ENCODE data around the gene TMEM256. TPM values are rescaled to one million over a fixed set of nuclear protein-coding genes. Genes with fewer than 3 reads are reported as not detected.

The TMEM256 gene
- polyA plus RNA-seq, 4 donors: 193 to 771 (median 385) TPM

- no peak for DNase-seq
- 88 to 93% (median 88%) methylated on average over 19 of the region's 19 CpGs for WGBS, 3 donors
- Histone ChIP-seq H3K27me3 (ENCODE audit: control insufficient read depth in 3 of 3, insufficient read depth in 3 of 3, low read length in 3 of 3) (peaks cover 0 to 6% (median 0%) of the 10 kb centered on the region in 3 donors), H3K36me3 (ENCODE audit: control insufficient read depth in 3 of 3, insufficient read depth in 2 of 3, low read depth in 1 of 3, low read length in 3 of 3) (peaks cover 4 to 62% (median 10%) of the 10 kb centered on the region in 3 donors), H3K4me1 (ENCODE audit: control insufficient read depth in 3 of 3, insufficient read depth in 2 of 3, low read depth in 1 of 3, low read length in 2 of 3) (peaks cover 0 to 15% (median 0%) of the 10 kb centered on the region in 3 donors), H3K4me3 (ENCODE audit: low read depth in 1 of 3, low read length in 3 of 3) (no peak overlapping the region), H3K27ac (ENCODE audit: low read depth in 1 of 3, low read length in 2 of 3) (no peak overlapping the region), H3K9me3 (ENCODE audit: control insufficient read depth in 2 of 2, insufficient read depth in 1 of 2, low read depth in 1 of 2, low read length in 1 of 2) (no peaks in the 10 kb centered on the region)
- no peak for FAIRE-seq
These were observed 13.7 kb downstream of the TMEM256 start for GRCh38 chr17:7389924-7390910.

DNA sequence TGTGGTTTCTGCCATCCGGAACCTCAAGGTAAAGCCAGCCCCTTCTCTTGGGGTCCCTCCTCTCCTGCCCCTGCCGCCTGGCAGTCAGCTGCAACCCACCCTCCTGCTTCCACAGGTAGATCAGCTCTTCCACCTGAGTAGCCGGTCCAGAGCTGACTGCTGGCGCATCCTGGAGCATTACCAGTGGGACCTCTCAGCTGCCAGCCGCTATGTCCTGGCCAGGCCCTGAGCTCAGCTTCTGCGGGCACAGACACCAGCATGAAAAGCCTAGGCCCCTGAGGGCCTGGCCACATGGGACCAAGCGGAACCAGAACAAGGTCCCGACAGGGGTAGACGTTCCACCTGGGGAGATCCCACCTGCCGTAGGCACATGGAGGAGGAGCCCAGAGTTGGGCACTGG is 15.0 kb downstream of the TMEM256 start:
- peaks cover 0 to 6% (median 0%) of the 10 kb centered on the region in 3 donors for H3K27me3 ChIP-seq (ENCODE audit: control insufficient read depth in 3 of 3, insufficient read depth in 3 of 3, low read length in 3 of 3)
- DNase-seq: no peak
- H3K4me3 ChIP-seq (ENCODE audit: low read depth in 1 of 3, low read length in 3 of 3): no peak overlapping the region
- no peaks in the 10 kb centered on the region for H3K9me3 ChIP-seq (ENCODE audit: control insufficient read depth in 2 of 2, insufficient read depth in 1 of 2, low read depth in 1 of 2, low read length in 1 of 2)
- peaks cover 0 to 10% (median 0%) of the 10 kb centered on the region in 3 donors for H3K4me1 ChIP-seq (ENCODE audit: control insufficient read depth in 3 of 3, insufficient read depth in 2 of 3, low read depth in 1 of 3, low read length in 2 of 3)
- peaks cover 4 to 66% (median 10%) of the 10 kb centered on the region in 3 donors for H3K36me3 ChIP-seq (ENCODE audit: control insufficient read depth in 3 of 3, insufficient read depth in 2 of 3, low read depth in 1 of 3, low read length in 3 of 3)
- WGBS, 3 donors: 95 to 97% (median 95%) methylated on average over 9 to 10 of the region's 10 CpGs
- no peak overlapping the region for H3K27ac ChIP-seq (ENCODE audit: low read depth in 1 of 3, low read length in 2 of 3)
- FAIRE-seq: no peak

- H3K9me3 ChIP-seq (ENCODE audit: control insufficient read depth in 2 of 2, insufficient read depth in 1 of 2, low read depth in 1 of 2, low read length in 1 of 2): peaks cover 0 to 2% of the 10 kb centered on the region in 2 donors
- WGBS, 3 donors: 57 to 93% (median 72%) methylated on average over 22 to 23 of the region's 23 CpGs
- H3K27ac ChIP-seq (ENCODE audit: low read depth in 1 of 3, low read length in 2 of 3): peak overlapping the region in 1 of 3 donors; percentile 22
- peaks cover 0 to 51% (median 10%) of the 10 kb centered on the region in 3 donors for H3K36me3 ChIP-seq (ENCODE audit: control insufficient read depth in 3 of 3, insufficient read depth in 2 of 3, low read depth in 1 of 3, low read length in 3 of 3)
- DNase-seq (no peak), FAIRE-seq (no peak)
- peaks cover 0 to 21% (median under 1%) of the 10 kb centered on the region in 3 donors for H3K27me3 ChIP-seq (ENCODE audit: control insufficient read depth in 3 of 3, insufficient read depth in 3 of 3, low read length in 3 of 3)
- peak overlapping the region in 2 of 3 donors; percentile 16 to 34 for H3K4me3 ChIP-seq (ENCODE audit: low read depth in 1 of 3, low read length in 3 of 3)
- H3K4me1 ChIP-seq (ENCODE audit: control insufficient read depth in 3 of 3, insufficient read depth in 2 of 3, low read depth in 1 of 3, low read length in 2 of 3): peaks cover 0 to 22% (median 0%) of the 10 kb centered on the region in 3 donors
These were observed 19.3 kb downstream of the TMEM256 start for GRCh38 chr17:7384489-7385081.

DNA sequence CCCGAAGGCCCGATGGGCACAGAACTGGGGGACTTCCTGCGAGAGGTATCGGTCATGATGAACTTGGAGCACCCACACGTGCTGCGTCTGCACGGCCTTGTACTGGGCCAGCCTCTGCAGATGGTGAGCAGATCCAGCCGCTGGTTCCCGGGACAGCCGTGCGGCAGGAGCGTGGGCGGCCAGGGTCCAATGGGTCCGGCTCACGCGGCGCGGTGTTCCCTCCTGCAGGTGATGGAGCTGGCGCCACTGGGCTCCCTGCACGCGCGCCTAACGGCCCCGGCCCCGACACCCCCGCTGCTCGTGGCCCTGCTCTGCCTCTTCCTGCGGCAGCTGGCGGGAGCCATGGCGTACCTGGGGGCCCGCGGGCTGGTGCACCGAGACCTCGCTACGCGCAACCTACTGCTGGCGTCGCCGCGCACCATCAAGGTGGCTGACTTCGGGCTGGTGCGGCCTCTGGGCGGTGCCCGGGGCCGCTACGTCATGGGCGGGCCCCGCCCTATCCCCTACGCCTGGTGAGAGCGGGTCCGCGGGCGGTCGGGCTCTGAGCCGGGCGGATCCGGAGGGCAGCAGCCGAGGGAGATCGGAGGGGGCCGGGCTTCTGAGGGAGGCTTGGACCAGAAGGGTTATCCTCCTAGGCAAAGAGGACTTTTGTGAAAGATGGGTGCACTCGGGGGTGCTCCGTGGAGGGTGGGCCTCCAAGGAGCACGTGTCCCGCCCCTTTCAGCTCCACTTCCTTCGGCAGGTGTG is 20.0 kb downstream of the TMEM256 start:
- peaks cover 0 to 21% (median 2%) of the 10 kb centered on the region in 3 donors for H3K27me3 ChIP-seq (ENCODE audit: control insufficient read depth in 3 of 3, insufficient read depth in 3 of 3, low read length in 3 of 3)
- DNase-seq: peak; percentile 31 to 79
- no peak for FAIRE-seq
- peak overlapping the region in 2 of 3 donors; percentile 16 to 34 for H3K4me3 ChIP-seq (ENCODE audit: low read depth in 1 of 3, low read length in 3 of 3)
- peaks cover 0 to 44% (median 7%) of the 10 kb centered on the region in 3 donors for H3K36me3 ChIP-seq (ENCODE audit: control insufficient read depth in 3 of 3, insufficient read depth in 2 of 3, low read depth in 1 of 3, low read length in 3 of 3)
- WGBS, 3 donors: 27 to 87% (median 60%) methylated on average over 57 to 65 of the region's 65 CpGs
- peaks cover 0 to 2% of the 10 kb centered on the region in 2 donors for H3K9me3 ChIP-seq (ENCODE audit: control insufficient read depth in 2 of 2, insufficient read depth in 1 of 2, low read depth in 1 of 2, low read length in 1 of 2)
- peak overlapping the region in 1 of 3 donors; percentile 22 for H3K27ac ChIP-seq (ENCODE audit: low read depth in 1 of 3, low read length in 2 of 3)
- peaks cover 0 to 22% (median 0%) of the 10 kb centered on the region in 3 donors for H3K4me1 ChIP-seq (ENCODE audit: control insufficient read depth in 3 of 3, insufficient read depth in 2 of 3, low read depth in 1 of 3, low read length in 2 of 3)

- H3K27ac ChIP-seq (ENCODE audit: low read depth in 1 of 3, low read length in 2 of 3): no peak overlapping the region
- peaks cover 0 to 22% (median 0%) of the 10 kb centered on the region in 3 donors for H3K4me1 ChIP-seq (ENCODE audit: control insufficient read depth in 3 of 3, insufficient read depth in 2 of 3, low read depth in 1 of 3, low read length in 2 of 3)
- no peak for DNase-seq
- peak overlapping the region in 2 of 3 donors; percentile 16 to 34 for H3K4me3 ChIP-seq (ENCODE audit: low read depth in 1 of 3, low read length in 3 of 3)
- FAIRE-seq: no peak
- 84 to 90% (median 90%) methylated on average over 10 to 11 of the region's 11 CpGs for WGBS, 3 donors
- peaks cover 0 to 39% (median 5%) of the 10 kb centered on the region in 3 donors for H3K36me3 ChIP-seq (ENCODE audit: control insufficient read depth in 3 of 3, insufficient read depth in 2 of 3, low read depth in 1 of 3, low read length in 3 of 3)
- peaks cover 0 to 21% (median 2%) of the 10 kb centered on the region in 3 donors for H3K27me3 ChIP-seq (ENCODE audit: control insufficient read depth in 3 of 3, insufficient read depth in 3 of 3, low read length in 3 of 3)
- H3K9me3 ChIP-seq (ENCODE audit: control insufficient read depth in 2 of 2, insufficient read depth in 1 of 2, low read depth in 1 of 2, low read length in 1 of 2): peaks cover 0 to 2% of the 10 kb centered on the region in 2 donors
These were observed 20.5 kb downstream of the TMEM256 start for GRCh38 chr17:7383371-7383741.

DNA sequence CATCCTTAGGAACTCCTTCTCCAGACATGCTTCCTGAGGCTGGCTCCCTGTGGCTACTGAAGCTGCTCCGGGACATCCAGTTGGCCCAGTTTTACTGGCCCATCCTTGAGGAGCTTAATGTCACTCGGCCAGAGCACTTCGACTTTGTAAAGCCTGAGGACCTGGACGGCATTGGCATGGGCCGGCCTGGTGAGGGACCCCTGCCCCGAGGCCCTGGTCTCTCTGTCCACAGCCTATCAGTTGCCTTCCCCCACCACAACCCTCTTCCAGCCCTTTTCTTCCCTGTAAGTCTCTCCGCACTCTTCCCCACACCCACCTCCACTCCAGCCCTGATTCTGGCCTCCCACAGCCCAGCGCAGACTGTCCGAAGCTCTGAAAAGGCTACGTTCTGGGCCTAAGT is 21.0 kb downstream of the TMEM256 start:
- no peak for FAIRE-seq

DNA sequence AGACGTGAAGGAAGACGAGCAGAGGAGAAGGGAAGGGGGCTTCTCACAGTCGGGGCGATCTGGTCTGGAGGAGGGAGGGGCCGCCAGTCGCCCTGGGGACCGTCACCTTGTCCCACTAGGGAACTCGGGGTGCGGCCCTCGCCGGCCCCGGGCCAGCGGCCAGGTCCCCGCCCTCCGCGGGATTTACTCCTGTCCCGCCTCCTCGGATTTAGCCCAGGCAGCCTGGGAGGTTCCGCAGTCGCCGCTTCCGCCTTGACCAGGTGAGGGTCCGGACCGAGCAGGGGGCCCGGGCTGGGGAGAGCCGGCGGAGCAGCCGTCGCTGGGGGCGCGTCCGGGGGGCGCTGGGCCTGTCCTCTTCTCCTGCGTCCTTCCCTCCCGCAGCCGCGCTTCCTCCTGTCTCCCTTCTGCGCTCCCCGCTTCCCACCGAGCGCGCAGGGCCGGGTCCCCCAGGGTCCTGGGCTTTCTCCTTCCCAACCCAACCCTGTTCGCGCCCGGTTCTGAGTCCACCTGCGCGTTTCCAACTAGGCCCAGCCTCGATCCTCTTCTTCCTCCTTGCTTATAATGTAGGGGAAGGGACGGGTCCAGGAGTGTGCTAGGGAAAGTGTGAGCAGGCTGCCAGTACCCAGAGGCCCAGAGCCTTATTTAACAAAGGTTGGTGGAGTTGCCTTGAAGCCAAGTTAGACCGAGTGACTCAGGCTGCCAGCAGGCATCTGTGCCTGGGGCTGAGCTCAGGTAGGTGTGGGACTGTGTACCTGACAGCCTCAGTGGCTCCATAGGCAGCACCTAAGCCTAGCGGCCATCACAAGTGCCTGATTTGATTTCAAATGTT is 22.8 kb downstream of the TMEM256 start, which contains the start of gene TNK1:
Gene TNK1 (plus strand): TSS at position 235 of the 829 bp plus-strand sequence. CDS start 1,838 bp downstream, outside the sequence.
- peaks cover 0 to 22% (median 0%) of the 10 kb centered on the region in 3 donors for H3K4me1 ChIP-seq (ENCODE audit: control insufficient read depth in 3 of 3, insufficient read depth in 2 of 3, low read depth in 1 of 3, low read length in 2 of 3)
- peaks cover 0 to 21% (median 2%) of the 10 kb centered on the region in 3 donors for H3K27me3 ChIP-seq (ENCODE audit: control insufficient read depth in 3 of 3, insufficient read depth in 3 of 3, low read length in 3 of 3)
- peak within 1 kb of the TSS; percentile 24 to 83 (median 56) for H3K4me3 ChIP-seq (ENCODE audit: low read depth in 1 of 3, low read length in 3 of 3)
- H3K9me3 ChIP-seq (ENCODE audit: control insufficient read depth in 2 of 2, insufficient read depth in 1 of 2, low read depth in 1 of 2, low read length in 1 of 2): peaks cover 0 to 2% of the 10 kb centered on the region in 2 donors
- 3 to 7% (median 4%) methylated on average over 31 to 52 of the region's 52 CpGs for WGBS, 3 donors
- peak within 1 kb of the TSS; percentile 36 to 69 (median 40) for H3K27ac ChIP-seq (ENCODE audit: low read depth in 1 of 3, low read length in 2 of 3)
- DNase-seq (peak; percentile 78 to 85), FAIRE-seq (no peak)
- H3K36me3 ChIP-seq (ENCODE audit: control insufficient read depth in 3 of 3, insufficient read depth in 2 of 3, low read depth in 1 of 3, low read length in 3 of 3): peaks cover 0 to 16% (median 0%) of the 10 kb centered on the region in 3 donors

More for the DNA sequence above, 21.0 kb downstream of the TMEM256 start:
- Histone ChIP-seq H3K4me3 (ENCODE audit: low read depth in 1 of 3, low read length in 3 of 3) (no peak overlapping the region), H3K9me3 (ENCODE audit: control insufficient read depth in 2 of 2, insufficient read depth in 1 of 2, low read depth in 1 of 2, low read length in 1 of 2) (peaks cover 0 to 2% of the 10 kb centered on the region in 2 donors), H3K36me3 (ENCODE audit: control insufficient read depth in 3 of 3, insufficient read depth in 2 of 3, low read depth in 1 of 3, low read length in 3 of 3) (peaks cover 0 to 34% (median 4%) of the 10 kb centered on the region in 3 donors), H3K4me1 (ENCODE audit: control insufficient read depth in 3 of 3, insufficient read depth in 2 of 3, low read depth in 1 of 3, low read length in 2 of 3) (peaks cover 0 to 22% (median 0%) of the 10 kb centered on the region in 3 donors), H3K27me3 (ENCODE audit: control insufficient read depth in 3 of 3, insufficient read depth in 3 of 3, low read length in 3 of 3) (peaks cover 0 to 21% (median 2%) of the 10 kb centered on the region in 3 donors), H3K27ac (ENCODE audit: low read depth in 1 of 3, low read length in 2 of 3) (no peak overlapping the region)
- whole genome bisulfite sequencing, 3 donors: 90 to 97% (median 94%) methylated on average over 10 of the region's 10 CpGs
- DNase-seq: no peak

All from small intestine (tissue), 7 donors.